Upper lobe of left lung (tissue), 6 donors: ENCODE data around the gene POU2F3. TPM values are rescaled to one million over a fixed set of nuclear protein-coding genes. Genes with fewer than 3 reads are reported as not detected.

Source experiments
- ATAC-seq, 2 donors: fragments of 200-7000 bp; cut with Tn5 transposase; one replicate each; pipeline ENCODE4 v1.9.1; 2022; ENCODE audit warnings: mild to moderate bottlenecking in 2 of 2, moderate library complexity in 2 of 2; ENCODE audit not compliant: low FRiP score in 2 of 2
- DNase-seq, 2 donors: peaks; one replicate each; pipeline ENCODE4 v3.0.0-alpha.2; 2019 to 2020
- H3K27ac ChIP-seq, 4 donors: fragments of 200-600 bp; sonication (generic); one replicate each; pipeline ENCODE4 v1.5.1; 2016 to 2019
- H3K27me3 ChIP-seq, 4 donors: fragments of 200-600 bp; sonication (generic); one replicate each; pipeline ENCODE4 v1.5.1; 2017 to 2019
- H3K36me3 ChIP-seq, 4 donors: fragments of 200-600 bp; sonication (generic); one replicate each; pipeline ENCODE4 v1.5.1; 2016 to 2019
- H3K4me1 ChIP-seq, 4 donors: fragments of 200-600 bp; sonication (generic); one replicate each; pipeline ENCODE4 v1.5.1; 2018 to 2019
- H3K4me3 ChIP-seq, 4 donors: fragments of 200-600 bp; sonication (generic); one replicate each; pipeline ENCODE4 v1.5.1; 2017 to 2019; ENCODE audit warnings: mild to moderate bottlenecking in 2 of 4, moderate library complexity in 1 of 4
- H3K9me3 ChIP-seq, 4 donors: fragments of 200-600 bp; sonication (generic); one replicate each; pipeline ENCODE4 v1.5.1; 2018 to 2019
- EP300 ChIP-seq, 4 donors: sonication (generic); formaldehyde crosslinking; IDR thresholded peaks; one replicate each; pipeline ENCODE4 v1.5.1; 2017; ENCODE audit warnings: antibody characterized with exemption in 4 of 4, control low read depth in 2 of 4
- POLR2A ChIP-seq, 4 donors: fragments of 450-650 bp; IDR thresholded peaks; one replicate each; pipeline ENCODE4 v1.5.1; 2016 to 2017; ENCODE audit warnings: antibody characterized with exemption in 4 of 4, mild to moderate bottlenecking in 2 of 4
- POLR2AphosphoS5 ChIP-seq, 2 donors: sonication (generic); formaldehyde crosslinking; IDR thresholded peaks; one replicate each; pipeline ENCODE4 v1.5.1; 2017; ENCODE audit warnings: antibody characterized with exemption in 2 of 2
- WGBS, 2 donors: methylation state at CpG; one replicate each; pipeline ENCODE4 v1.1.5; 2017 to 2018; 5-methylcytosine and 5-hydroxymethylcytosine counted together
- total RNA-seq, 6 donors: library from RNA; depleted of rRNA in 4 of 6; stranded (reverse); fragments of >200 nt in 4 of 6; gene quantifications; one replicate each; pipeline versions ENCODE4 v1.1.0 to v1.2.1, GENCODE V29; 2016 to 2021
- TF ChIP-seq, protein P1 (sequence below), 6 experiments: fragments of 450-650 bp in 4 of 6; fragments of 200-600 bp in 2 of 6; sonication (generic) in 2 of 6; IDR thresholded peaks; one replicate each; pipeline ENCODE4 v1.5.1; 2016 to 2019; ENCODE audit warnings: antibody characterized with exemption in 6 of 6
- donor health status: DM: no; HTN: no; CAD: no; lungs with moderate emphysema.
- donor health status: DM: no; HTN: yes; CAD: no; lungs with severe emphysema.

Gene POU2F3
- total RNA-seq, 6 donors from 2014 or later = 1.7 to 21.0 (median 3.5) TPM

DNA sequence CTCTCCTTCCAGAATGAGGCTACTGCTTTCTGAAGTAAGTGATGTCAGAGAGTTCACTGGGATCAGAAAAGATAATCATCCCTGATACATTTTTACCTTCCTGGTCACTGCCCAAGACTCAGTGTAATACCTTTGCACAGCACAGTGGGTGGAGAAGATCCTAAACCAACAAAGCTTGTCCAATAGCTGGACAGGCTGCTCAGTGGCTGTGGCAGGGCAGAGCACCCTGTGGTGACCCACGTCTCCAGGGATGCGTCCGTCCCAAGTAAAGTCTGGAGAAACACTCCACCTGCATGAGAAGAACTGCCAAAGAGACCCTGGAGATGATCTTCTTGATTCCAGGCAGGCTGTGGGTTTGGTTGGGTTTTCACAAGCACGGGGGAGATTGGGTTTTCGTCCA lies 54.2 kb downstream of the POU2F3 start:
- no peak for ATAC-seq
- Histone ChIP-seq H3K27ac (no peak overlapping the region), H3K27me3 (no peaks in the 10 kb centered on the region), H3K9me3 (no peaks in the 10 kb centered on the region), H3K4me3 (no peak overlapping the region), H3K36me3 (no peaks in the 10 kb centered on the region), H3K4me1 (no peaks in the 10 kb centered on the region)
- no peak for DNase-seq
- WGBS, 2 donors = 74 to 79% methylated on average over 2 to 5 of the region's 5 CpGs
- no peak for TF ChIP-seq EP300 (IDR thresholded peaks at IDR 0.05)
- TF ChIP-seq, protein P1, sequence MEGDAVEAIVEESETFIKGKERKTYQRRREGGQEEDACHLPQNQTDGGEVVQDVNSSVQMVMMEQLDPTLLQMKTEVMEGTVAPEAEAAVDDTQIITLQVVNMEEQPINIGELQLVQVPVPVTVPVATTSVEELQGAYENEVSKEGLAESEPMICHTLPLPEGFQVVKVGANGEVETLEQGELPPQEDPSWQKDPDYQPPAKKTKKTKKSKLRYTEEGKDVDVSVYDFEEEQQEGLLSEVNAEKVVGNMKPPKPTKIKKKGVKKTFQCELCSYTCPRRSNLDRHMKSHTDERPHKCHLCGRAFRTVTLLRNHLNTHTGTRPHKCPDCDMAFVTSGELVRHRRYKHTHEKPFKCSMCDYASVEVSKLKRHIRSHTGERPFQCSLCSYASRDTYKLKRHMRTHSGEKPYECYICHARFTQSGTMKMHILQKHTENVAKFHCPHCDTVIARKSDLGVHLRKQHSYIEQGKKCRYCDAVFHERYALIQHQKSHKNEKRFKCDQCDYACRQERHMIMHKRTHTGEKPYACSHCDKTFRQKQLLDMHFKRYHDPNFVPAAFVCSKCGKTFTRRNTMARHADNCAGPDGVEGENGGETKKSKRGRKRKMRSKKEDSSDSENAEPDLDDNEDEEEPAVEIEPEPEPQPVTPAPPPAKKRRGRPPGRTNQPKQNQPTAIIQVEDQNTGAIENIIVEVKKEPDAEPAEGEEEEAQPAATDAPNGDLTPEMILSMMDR (IDR thresholded peaks at IDR 0.05) = no peak
- no peak for TF ChIP-seq POLR2AphosphoS5 (IDR thresholded peaks at IDR 0.05)
- TF ChIP-seq POLR2A (IDR thresholded peaks at IDR 0.05) = no peak

DNA sequence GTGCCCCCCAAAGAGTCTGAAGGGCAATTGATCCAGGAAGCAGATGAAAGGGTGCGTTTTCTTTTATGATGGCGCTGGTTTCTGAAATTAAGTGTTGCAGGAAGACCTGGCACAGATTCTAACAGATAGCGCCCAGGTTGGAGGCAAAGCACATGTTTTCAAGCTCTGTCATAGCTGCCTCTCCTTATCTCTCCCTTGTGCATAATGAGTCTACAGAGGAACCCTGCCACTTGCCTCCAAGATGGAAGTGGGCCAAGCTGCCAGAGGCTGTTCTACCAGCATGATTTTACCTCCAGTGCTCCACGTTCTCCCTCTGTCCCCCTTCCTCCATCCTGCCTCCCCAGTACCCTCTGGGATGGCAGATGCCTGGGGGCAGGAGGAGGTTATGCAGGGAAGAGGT lies 55.2 kb downstream of the POU2F3 start:
- ATAC-seq (no peak), DNase-seq (no peak)
- Histone ChIP-seq H3K9me3 (no peaks in the 10 kb centered on the region), H3K4me1 (peaks cover 0 to 4% (median 0%) of the 10 kb centered on the region in 4 donors), H3K27me3 (no peaks in the 10 kb centered on the region), H3K36me3 (no peaks in the 10 kb centered on the region), H3K27ac (no peak overlapping the region), H3K4me3 (no peak overlapping the region)
- TF ChIP-seq POLR2A (IDR thresholded peaks at IDR 0.05) (no peak), EP300 (IDR thresholded peaks at IDR 0.05) (no peak), POLR2AphosphoS5 (IDR thresholded peaks at IDR 0.05) (no peak)
- TF ChIP-seq, protein P1 (IDR thresholded peaks at IDR 0.05) = no peak
- WGBS, 2 donors = 44 to 49% methylated on average over 4 of the region's 4 CpGs

DNA sequence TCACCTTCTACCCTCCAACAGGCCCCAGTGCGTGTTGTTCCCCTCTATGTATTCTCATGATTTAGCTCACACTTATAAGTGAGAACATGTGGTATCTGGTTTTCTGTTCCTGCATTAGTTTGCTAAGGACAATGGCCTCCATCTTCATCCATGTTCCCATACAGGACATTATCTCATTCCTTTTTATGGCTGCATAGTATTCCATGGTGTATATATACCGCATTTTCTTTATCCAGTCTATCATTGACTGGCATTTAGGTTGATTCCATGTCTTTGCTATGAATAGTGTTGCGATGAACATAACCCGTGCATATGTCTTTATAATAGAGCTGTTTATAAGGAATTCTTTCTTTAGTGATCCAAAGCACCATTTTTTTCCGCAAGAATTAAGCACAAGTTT lies 56.6 kb downstream of the POU2F3 start:
- ATAC-seq (no peak), DNase-seq (no peak)
- WGBS, 2 donors = 91 to 96% methylated on average over 5 of the region's 5 CpGs

DNA sequence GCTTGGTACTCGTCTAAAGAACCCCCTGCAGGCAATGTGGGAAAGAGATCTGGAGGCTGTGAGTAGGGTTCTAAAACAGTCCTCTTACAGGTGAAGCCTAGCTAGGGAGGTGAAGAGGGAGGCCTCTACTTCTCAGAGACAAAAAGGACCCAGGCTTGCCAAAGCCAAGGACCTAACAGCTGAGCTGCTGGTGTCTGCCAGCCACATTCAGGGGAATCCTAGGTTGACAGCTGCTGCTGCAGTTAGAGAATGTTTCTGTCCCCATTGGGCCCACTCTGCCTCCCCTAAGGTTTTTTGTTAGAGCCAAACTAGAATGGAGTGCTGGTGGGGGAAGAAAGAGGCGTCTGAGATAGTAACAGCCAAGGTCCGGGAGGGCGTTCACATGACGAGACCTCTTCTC lies 58.5 kb downstream of the POU2F3 start:
- no peak for DNase-seq
- Histone ChIP-seq H3K9me3 (no peaks in the 10 kb centered on the region), H3K27ac (no peak overlapping the region), H3K27me3 (no peaks in the 10 kb centered on the region), H3K4me1 (peaks cover 0 to 19% (median 9%) of the 10 kb centered on the region in 4 donors), H3K36me3 (no peaks in the 10 kb centered on the region), H3K4me3 (no peak overlapping the region)
- no peak for ATAC-seq
- TF ChIP-seq EP300 (IDR thresholded peaks at IDR 0.05) (no peak), POLR2A (IDR thresholded peaks at IDR 0.05) (no peak), POLR2AphosphoS5 (IDR thresholded peaks at IDR 0.05) (no peak)
- TF ChIP-seq, protein P1 (IDR thresholded peaks at IDR 0.05) = no peak
- 89% methylated on average over 5 of the region's 5 CpGs for WGBS, 2 donors

More for the DNA sequence above, 56.6 kb downstream of the POU2F3 start:
- H3K4me3 ChIP-seq = no peak overlapping the region
- TF ChIP-seq, protein P1 (IDR thresholded peaks at IDR 0.05) = no peak
- no peak for TF ChIP-seq POLR2AphosphoS5 (IDR thresholded peaks at IDR 0.05)
- TF ChIP-seq POLR2A (IDR thresholded peaks at IDR 0.05) = no peak
- TF ChIP-seq EP300 (IDR thresholded peaks at IDR 0.05) = no peak
- no peaks in the 10 kb centered on the region for H3K9me3 ChIP-seq
- peaks cover 0 to 9% (median 0%) of the 10 kb centered on the region in 4 donors for H3K4me1 ChIP-seq
- no peaks in the 10 kb centered on the region for H3K27me3 ChIP-seq
- H3K36me3 ChIP-seq = no peaks in the 10 kb centered on the region
- H3K27ac ChIP-seq = no peak overlapping the region
